IMR-90 (cell line): ENCODE results near the gene ANGPTL7. TPM values are rescaled to one million over a fixed set of nuclear protein-coding genes. Genes with fewer than 3 reads are reported as not detected.

Experiments used
- ATAC-seq: fragments of 200-7000 bp; cut with Tn5 transposase; 2 replicates; pipeline ENCODE4 v1.9.1; 2020; ENCODE audit warnings: low read depth, mild to moderate bottlenecking, moderate library complexity
- BruUV-seq: library from RNA; stranded (reverse); fragments of 400-500 nt; replicated peaks from 2 replicates; lab custom pipeline; 2021; lab: Mats Ljungman, UMichigan
- CTCF ChIA-PET: fragments of 300-600 bp; formaldehyde crosslinking; extraction: SDS; loops from one replicate; lab custom pipeline; 2021; ENCODE audit warnings: antibody characterized with exemption; lab: Yijun Ruan, JAX
- POLR2A ChIA-PET: fragments of 300-600 bp; sonication (Branson Sonifier 250); formaldehyde crosslinking; loops from one replicate; lab custom pipeline; 2022; ENCODE audit warnings: antibody characterized with exemption; ENCODE audit not compliant: unreplicated experiment; lab: Charles Lee
- DNase-seq: peaks from one replicate; pipeline ENCODE4 v3.0.0; 2013
- H2AFZ ChIP-seq: replicated peaks from 2 replicates; pipeline ENCODE3; 2013; ENCODE audit warnings: low read length, mild to moderate bottlenecking; ENCODE audit not compliant: poor library complexity
- H2AK5ac ChIP-seq: 2 replicates; pipeline ENCODE4 v1.6.1; 2013; ENCODE audit warnings: low read depth, low read length, inconsistent platforms
- H2AK9ac ChIP-seq: replicated peaks from 2 replicates; pipeline ENCODE3; 2013; ENCODE audit warnings: mild to moderate bottlenecking, low read depth, low read length, moderate library complexity; ENCODE audit not compliant: poor library complexity
- H2BK120ac ChIP-seq: 2 replicates; pipeline ENCODE4 v1.6.1; 2013; ENCODE audit warnings: low read depth, low read length, inconsistent platforms
- H2BK15ac ChIP-seq: 3 replicates; pipeline ENCODE4 v1.6.1; 2013; ENCODE audit warnings: low read depth, low read length, inconsistent platforms
- H2BK20ac ChIP-seq: 2 replicates; pipeline ENCODE4 v1.6.1; 2013; ENCODE audit warnings: low read depth, mild to moderate bottlenecking, inconsistent platforms, low read length, moderate library complexity
- H2BK5ac ChIP-seq: 2 replicates; pipeline ENCODE4 v1.6.1; 2013; ENCODE audit warnings: mild to moderate bottlenecking, low read depth, low read length, inconsistent platforms; ENCODE audit not compliant: poor library complexity, severe bottlenecking
- H3K14ac ChIP-seq: replicated peaks from 2 replicates; pipeline ENCODE4 v1.6.1; 2013; ENCODE audit warnings: low read depth, low read length, inconsistent platforms
- H3K18ac ChIP-seq: 2 replicates; pipeline ENCODE4 v1.6.1; 2013; ENCODE audit warnings: low read depth, low read length, control low read depth
- H3K23ac ChIP-seq: 2 replicates; pipeline ENCODE4 v1.6.1; 2013; ENCODE audit warnings: low read depth, low read length, inconsistent platforms
- H3K27ac ChIP-seq: 2 replicates; pipeline ENCODE4 v1.5.1; 2013; ENCODE audit warnings: mild to moderate bottlenecking, control low read depth, low read length; ENCODE audit not compliant: insufficient read depth
- H3K27me3 ChIP-seq: 2 replicates; pipeline ENCODE4 v1.6.1; 2013; ENCODE audit warnings: low read length; ENCODE audit not compliant: control insufficient read depth, insufficient read depth
- H3K36me3 ChIP-seq: 2 replicates; pipeline ENCODE4 v1.6.1; 2013; ENCODE audit warnings: low read length, mixed read lengths; ENCODE audit not compliant: control insufficient read depth, insufficient read depth
- H3K4ac ChIP-seq: 2 replicates; pipeline ENCODE4 v1.6.1; 2013; ENCODE audit warnings: low read depth, low read length, inconsistent platforms
- H3K4me1 ChIP-seq: 2 replicates; pipeline ENCODE4 v1.6.1; 2013; ENCODE audit warnings: low read length, mixed read lengths; ENCODE audit not compliant: control insufficient read depth, insufficient read depth
- H3K4me2 ChIP-seq: 2 replicates; pipeline ENCODE4 v1.6.1; 2013; ENCODE audit warnings: low read depth, mild to moderate bottlenecking, control low read depth, low read length, moderate library complexity
- H3K4me3 ChIP-seq: 2 replicates; pipeline ENCODE4 v1.5.1; 2013; ENCODE audit warnings: low read depth, mild to moderate bottlenecking, control low read depth, low read length, moderate library complexity; ENCODE audit not compliant: insufficient read depth
- H3K56ac ChIP-seq: 2 replicates; pipeline ENCODE4 v1.6.1; 2013; ENCODE audit warnings: low read length, inconsistent platforms; ENCODE audit not compliant: insufficient read depth; ENCODE audit errors: extremely low read depth
- H3K79me1 ChIP-seq, 2 experiments: 2 replicates each; pipeline ENCODE4 v1.6.1; 2013; ENCODE audit warnings: low read length in 2 of 2, inconsistent platforms in 1 of 2, low read depth in 1 of 2
- H3K9ac ChIP-seq: 2 replicates; pipeline ENCODE4 v1.6.1; 2013; ENCODE audit warnings: low read depth, low read length, control low read depth
- H3K9me1 ChIP-seq: 2 replicates; pipeline ENCODE4 v1.6.1; 2013; ENCODE audit warnings: low read length, inconsistent platforms; ENCODE audit not compliant: insufficient read depth
- H3K9me3 ChIP-seq: 2 replicates; pipeline ENCODE4 v1.6.1; 2013; ENCODE audit warnings: low read length; ENCODE audit not compliant: control insufficient read depth, insufficient read depth
- H4K20me1 ChIP-seq: 2 replicates; pipeline ENCODE4 v1.6.1; 2013; ENCODE audit warnings: low read length, inconsistent platforms; ENCODE audit not compliant: insufficient read depth
- H4K5ac ChIP-seq: 2 replicates; pipeline ENCODE4 v1.6.1; 2013; ENCODE audit warnings: mild to moderate bottlenecking, low read depth, low read length, control low read depth
- H4K8ac ChIP-seq, 2 experiments: 2 replicates each; pipeline ENCODE4 v1.6.1; 2013; ENCODE audit warnings: low read depth in 2 of 2, low read length in 2 of 2, control low read depth in 1 of 2, inconsistent platforms in 1 of 2
- H4K91ac ChIP-seq: 2 replicates; pipeline ENCODE4 v1.6.1; 2013; ENCODE audit warnings: low read depth, low read length, inconsistent platforms; ENCODE audit not compliant: insufficient read depth
- MAFK ChIP-seq: IDR thresholded peaks from 2 replicates; pipeline ENCODE4 v1.6.1; 2012; ENCODE audit warnings: low read depth, low read length, improper control_type of control experiment
- MAZ ChIP-seq: IDR thresholded peaks from 2 replicates; pipeline ENCODE4 v1.6.1; 2012; ENCODE audit warnings: low read depth, mild to moderate bottlenecking, low read length, improper control_type of control experiment, moderate library complexity, borderline replicate concordance
- NFE2L2 ChIP-seq: fragments of 150-350 bp; IDR thresholded peaks from 2 replicates; pipeline ENCODE4 v1.6.1; 2016; ENCODE audit warnings: low read depth, mild to moderate bottlenecking, low read length
- POLR2A ChIP-seq: IDR thresholded peaks from 2 replicates; pipeline ENCODE4 v1.6.1; 2012; ENCODE audit warnings: mild to moderate bottlenecking, low read depth, low read length
- RCOR1 ChIP-seq: IDR thresholded peaks from 2 replicates; pipeline ENCODE4 v1.6.1; 2012; ENCODE audit warnings: mild to moderate bottlenecking, low read length, improper control_type of control experiment; ENCODE audit not compliant: insufficient replicate concordance
- RFX5 ChIP-seq: IDR thresholded peaks from 2 replicates; pipeline ENCODE4 v1.8.0; 2012; ENCODE audit warnings: low read depth, mild to moderate bottlenecking, low read length, moderate library complexity
- SMC3 ChIP-seq: fragments of 150-350 bp; IDR thresholded peaks from 2 replicates; pipeline ENCODE4 v1.6.1; 2016; ENCODE audit warnings: low read depth, mild to moderate bottlenecking, antibody characterized with exemption, low read length, moderate library complexity
- WGBS, 2 experiments: methylation state at CpG; one replicate each; pipeline versions ENCODE4 v1.1.5 to v1.1.7; 2013; ENCODE audit warnings: missing lambda C conversion rate in 2 of 2; ENCODE audit not compliant: insufficient read length in 1 of 2; ENCODE audit errors: extremely low coverage in 2 of 2; 5-methylcytosine and 5-hydroxymethylcytosine counted together
- dilution Hi-C: fragments of 300-500 bp; cut with HindIII; formaldehyde crosslinking; loops from one replicate; pipeline ENCODE4 v1.14.3; 2018; ENCODE audit warnings: low sequenced_read_pairs; ENCODE audit not compliant: unreplicated experiment
- in situ Hi-C: fragments of 300-500 bp; cut with MboI; formaldehyde crosslinking; loops from 3 replicates; pipeline ENCODE4 v1.14.3; 2019; ENCODE audit warnings: low sequenced_read_pairs, inconsistent platforms, mixed read lengths
- intact Hi-C: fragments of 100-400 bp; cut with micrococcal nuclease; formaldehyde crosslinking; loops from 2 replicates; pipeline ENCODE4 v1.10.0; 2022
- polyA plus RNA-seq, 3 experiments: library from polyadenylated mRNA; depleted of rRNA; stranded (reverse); fragments of >200 nt; gene quantifications; 2 replicates each; pipeline ENCODE4 v1.2.3, GENCODE V29; 2012; ENCODE audit warnings: low replicate concordance in 1 of 3
- total RNA-seq: library from RNA; depleted of rRNA; stranded (reverse); fragments of >200 nt; gene quantifications from 2 replicates; pipeline ENCODE4 v1.2.3, GENCODE V29; 2012
- TF ChIP-seq, protein P1 (sequence below): conservative IDR thresholded peaks from 2 replicates; pipeline ENCODE4 v1.5.1; 2012; ENCODE audit warnings: mild to moderate bottlenecking, low read depth, low read length, improper control_type of control experiment
- TF ChIP-seq, protein P2 (sequence below): fragments of 150-350 bp; IDR thresholded peaks from 2 replicates; pipeline ENCODE4 v1.6.1; 2016; ENCODE audit warnings: low read depth, mild to moderate bottlenecking, low read length, moderate library complexity, borderline replicate concordance

Gene ANGPTL7
- total and polyA plus RNA-seq, 2 of the 4 experiments (the other 2 are of a cell fraction): under 0.01 TPM; not detected in 1

DNA sequence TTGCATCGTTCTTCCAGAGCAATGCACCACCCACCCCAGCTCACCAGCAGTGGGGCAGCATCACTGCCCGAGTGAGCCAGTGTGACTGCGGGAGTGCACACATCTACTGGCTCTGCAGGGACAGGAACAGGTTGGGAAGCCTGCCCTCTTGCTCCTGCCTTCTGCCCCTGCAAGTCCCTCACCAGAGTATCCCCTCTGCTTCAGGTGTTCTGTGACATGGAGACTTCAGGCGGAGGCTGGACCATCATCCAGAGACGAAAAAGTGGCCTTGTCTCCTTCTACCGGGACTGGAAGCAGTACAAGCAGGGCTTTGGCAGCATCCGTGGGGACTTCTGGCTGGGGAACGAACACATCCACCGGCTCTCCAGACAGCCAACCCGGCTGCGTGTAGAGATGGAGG, 4.2 kb downstream of the ANGPTL7 start:
- TF ChIP-seq MAFK: no peak
- no peak for TF ChIP-seq RCOR1
- TF ChIP-seq MAZ: no peak
- no peak for TF ChIP-seq RFX5
- TF ChIP-seq SMC3: no peak
- TF ChIP-seq POLR2A: no peak
- TF ChIP-seq, protein P1, sequence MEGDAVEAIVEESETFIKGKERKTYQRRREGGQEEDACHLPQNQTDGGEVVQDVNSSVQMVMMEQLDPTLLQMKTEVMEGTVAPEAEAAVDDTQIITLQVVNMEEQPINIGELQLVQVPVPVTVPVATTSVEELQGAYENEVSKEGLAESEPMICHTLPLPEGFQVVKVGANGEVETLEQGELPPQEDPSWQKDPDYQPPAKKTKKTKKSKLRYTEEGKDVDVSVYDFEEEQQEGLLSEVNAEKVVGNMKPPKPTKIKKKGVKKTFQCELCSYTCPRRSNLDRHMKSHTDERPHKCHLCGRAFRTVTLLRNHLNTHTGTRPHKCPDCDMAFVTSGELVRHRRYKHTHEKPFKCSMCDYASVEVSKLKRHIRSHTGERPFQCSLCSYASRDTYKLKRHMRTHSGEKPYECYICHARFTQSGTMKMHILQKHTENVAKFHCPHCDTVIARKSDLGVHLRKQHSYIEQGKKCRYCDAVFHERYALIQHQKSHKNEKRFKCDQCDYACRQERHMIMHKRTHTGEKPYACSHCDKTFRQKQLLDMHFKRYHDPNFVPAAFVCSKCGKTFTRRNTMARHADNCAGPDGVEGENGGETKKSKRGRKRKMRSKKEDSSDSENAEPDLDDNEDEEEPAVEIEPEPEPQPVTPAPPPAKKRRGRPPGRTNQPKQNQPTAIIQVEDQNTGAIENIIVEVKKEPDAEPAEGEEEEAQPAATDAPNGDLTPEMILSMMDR: no peak
- TF ChIP-seq, protein P2, sequence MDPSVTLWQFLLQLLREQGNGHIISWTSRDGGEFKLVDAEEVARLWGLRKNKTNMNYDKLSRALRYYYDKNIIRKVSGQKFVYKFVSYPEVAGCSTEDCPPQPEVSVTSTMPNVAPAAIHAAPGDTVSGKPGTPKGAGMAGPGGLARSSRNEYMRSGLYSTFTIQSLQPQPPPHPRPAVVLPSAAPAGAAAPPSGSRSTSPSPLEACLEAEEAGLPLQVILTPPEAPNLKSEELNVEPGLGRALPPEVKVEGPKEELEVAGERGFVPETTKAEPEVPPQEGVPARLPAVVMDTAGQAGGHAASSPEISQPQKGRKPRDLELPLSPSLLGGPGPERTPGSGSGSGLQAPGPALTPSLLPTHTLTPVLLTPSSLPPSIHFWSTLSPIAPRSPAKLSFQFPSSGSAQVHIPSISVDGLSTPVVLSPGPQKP: no peak
- TF ChIP-seq NFE2L2: no peak
- H4K20me1 ChIP-seq: no peaks in the 10 kb centered on the region
- POLR2A ChIA-PET: no interaction called here
- H3K27ac ChIP-seq: no peak overlapping the region
- BruUV-seq: no TSS peak
- no peak for DNase-seq
- H3K9me3 ChIP-seq: no peaks in the 10 kb centered on the region
- H3K4me3 ChIP-seq: no peak overlapping the region
- H3K18ac ChIP-seq: no peak overlapping the region
- H4K5ac ChIP-seq: no peak overlapping the region
- no peaks in the 10 kb centered on the region for H3K4me1 ChIP-seq
- no peak overlapping the region for H2BK120ac ChIP-seq
- H3K27me3 ChIP-seq: no peaks in the 10 kb centered on the region
- CTCF ChIA-PET: no interaction called here
- no peak overlapping the region for H3K14ac ChIP-seq
- no peak overlapping the region for H3K56ac ChIP-seq
- no peak overlapping the region for H3K9ac ChIP-seq
- no peak overlapping the region for H3K4ac ChIP-seq
- H2AFZ ChIP-seq: no peak overlapping the region
- no peak overlapping the region for H4K8ac ChIP-seq
- H2BK5ac ChIP-seq: no peak overlapping the region
- no peak overlapping the region for H4K91ac ChIP-seq
- peaks cover 31% of the 10 kb centered on the region for H3K36me3 ChIP-seq
- intact Hi-C loops: no loop called here
- H3K4me2 ChIP-seq: no peak overlapping the region
- no peaks in the 10 kb centered on the region for H3K9me1 ChIP-seq
- ATAC-seq: no peak
- H2AK5ac ChIP-seq: no peak overlapping the region
- dilution Hi-C loops: no loop called here
- no peak overlapping the region for H2BK15ac ChIP-seq
- no peak overlapping the region for H2BK20ac ChIP-seq
- H3K79me1 ChIP-seq: peaks cover 6 to 10% of the 10 kb centered on the region in 2 experiments; a peak in 3 of 4 replicates
- WGBS, 2 experiments: 88% methylated on average over 3 of the region's 11 CpGs; no CpG with 5 or more reads in 1 of the 2 experiments
- no peak overlapping the region for H2AK9ac ChIP-seq
- in situ Hi-C loops: no loop called here
- H3K23ac ChIP-seq: no peak overlapping the region
